Measurements from ENCODE around the gene NR2C1. TPM values are rescaled to one million over a fixed set of nuclear protein-coding genes. Genes with fewer than 3 reads are reported as not detected.

The NR2C1 gene
- total RNA-seq, 1 donor, result 16.7 TPM

DNA sequence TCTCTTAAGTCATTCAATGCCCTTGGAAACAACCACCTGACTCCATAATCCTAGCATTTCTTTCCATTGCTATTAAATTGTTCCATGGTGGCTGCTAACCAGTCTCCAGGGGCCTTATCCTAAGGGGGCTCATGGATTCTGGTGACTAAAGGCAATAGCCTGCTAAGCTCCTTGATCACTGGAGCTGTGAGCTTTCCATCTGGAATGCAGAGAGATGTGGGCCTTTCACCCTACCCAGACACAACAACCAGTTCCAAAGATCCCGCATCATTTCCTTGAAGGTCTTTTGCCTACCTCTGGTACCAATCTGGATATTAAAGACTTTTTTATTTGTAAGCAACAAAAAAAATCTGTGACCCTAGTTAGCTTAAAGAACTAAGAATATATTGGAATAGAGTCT lies 102.9 kb downstream of the NR2C1 start:
- DNase-seq (ENCODE audit: low read depth in 2 of 3, low spot score in 2 of 3), result no peak

Other genes starting within 250 kb of the NR2C1 start
- gene NDUFA12, start 69.9 kb downstream of the NR2C1 start, total RNA-seq, result 40.9 TPM
- gene FGD6, start 143.8 kb upstream of the NR2C1 start, total RNA-seq, result 0.27 TPM
- 44.4 TPM for gene VEZT, start 144.2 kb upstream of the NR2C1 start, total RNA-seq